Naive B cell (primary cell): Measurements from ENCODE around the gene PPP1R12B. TPM values are rescaled to one million over a fixed set of nuclear protein-coding genes. Genes with fewer than 3 reads are reported as not detected.
"Not testable (repeated sequence)": the region's sequence is repeated elsewhere in the genome, so short reads cannot be mapped to it uniquely, and the experiment has no call there.

Source experiments
- ATAC-seq, 2 donors: fragments of 150-1000 bp; cut with Tn5 transposase; 2 replicates each; pipeline ENCODE4 v1.10.0; 2021; ENCODE audit warnings: low read depth in 2 of 2, mild to moderate bottlenecking in 2 of 2, moderate library complexity in 2 of 2
- DNase-seq: peaks from one replicate; pipeline ENCODE4 v3.0.0; 2022
- H3K27ac Mint-ChIP-seq, 6 donors: one replicate each; pipeline ENCODE4 v1.8.0; 2020 to 2022; ENCODE audit warnings: mild to moderate bottlenecking in 6 of 6, mixed read lengths in 6 of 6, moderate library complexity in 5 of 6, inconsistent platforms in 2 of 6
- H3K27me3 Mint-ChIP-seq, 3 donors: one replicate each; pipeline ENCODE4 v1.8.0; 2021 to 2022; ENCODE audit warnings: mixed read lengths in 3 of 3, mild to moderate bottlenecking in 1 of 3
- H3K36me3 Mint-ChIP-seq, 2 donors: one replicate each; pipeline ENCODE4 v1.8.0; 2020 to 2022; ENCODE audit warnings: mixed read lengths in 2 of 2, inconsistent platforms in 1 of 2, mild to moderate bottlenecking in 1 of 2
- H3K4me1 Mint-ChIP-seq, 3 donors: one replicate each; pipeline ENCODE4 v1.8.0; 2020 to 2022; ENCODE audit warnings: mixed read lengths in 3 of 3, inconsistent platforms in 1 of 3, mild to moderate bottlenecking in 1 of 3, moderate library complexity in 1 of 3
- H3K4me3 Mint-ChIP-seq, 8 donors: one replicate each; pipeline ENCODE4 v1.8.0; 2020 to 2022; ENCODE audit warnings: mild to moderate bottlenecking in 8 of 8, mixed read lengths in 8 of 8, moderate library complexity in 8 of 8, inconsistent platforms in 2 of 8
- H3K9me3 Mint-ChIP-seq, 7 donors: one replicate each; pipeline ENCODE4 v1.8.0; 2020 to 2022; ENCODE audit warnings: mixed read lengths in 7 of 7, mild to moderate bottlenecking in 5 of 7, inconsistent platforms in 2 of 7, moderate library complexity in 1 of 7
- polyA plus RNA-seq, 6 donors: library from polyadenylated mRNA; unstranded; fragments of 300-500 nt; fragmentation: Illumina TruSeq; gene quantifications; one replicate each; pipeline ENCODE4 v1.2.3, GENCODE V29; 2021; ENCODE audit warnings: low read depth in 6 of 6

PPP1R12B gene
- polyA plus RNA-seq, 6 donors from 2014 or later: 2.3 to 13.5 (median 6.6) TPM; not detected in 1

DNA sequence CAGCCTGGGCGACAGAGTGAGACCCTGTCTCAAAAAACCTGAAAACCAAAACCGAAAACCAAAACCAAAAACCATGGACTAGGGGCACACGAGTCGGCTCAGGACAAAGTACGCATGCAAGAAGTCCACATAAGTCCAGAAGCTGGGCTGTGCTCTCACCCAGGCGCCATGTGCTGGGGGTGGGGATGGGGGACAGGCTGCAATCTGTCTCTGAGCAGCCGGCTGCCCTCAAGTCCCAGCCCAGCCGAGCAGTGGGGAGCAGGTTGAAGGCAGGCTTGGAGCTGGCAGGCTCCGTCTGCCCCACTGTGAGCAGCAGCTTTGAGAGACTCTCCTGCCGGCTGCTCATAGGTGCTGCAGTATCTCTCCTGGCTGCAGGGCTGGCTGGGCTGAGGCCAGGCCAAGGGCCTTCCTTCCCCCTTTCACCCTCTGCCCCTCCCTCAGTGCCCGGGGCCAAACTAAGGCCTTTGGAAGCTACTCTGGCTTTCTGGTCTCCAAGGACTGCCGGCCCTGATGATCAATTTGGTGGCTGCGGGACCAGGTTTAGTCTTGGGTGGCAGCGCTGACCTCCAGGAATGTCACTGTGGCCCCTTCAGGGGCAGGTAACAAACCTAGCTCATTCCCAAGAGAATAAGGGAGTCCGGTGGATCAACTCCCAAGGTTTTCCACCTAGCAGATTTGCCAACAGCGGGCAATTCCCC, 289.0 kb downstream of the PPP1R12B start:
- not testable (repeated sequence) for DNase-seq, H3K4me3 Mint-ChIP-seq, H3K36me3 Mint-ChIP-seq, ATAC-seq, H3K27ac Mint-ChIP-seq, H3K9me3 Mint-ChIP-seq
- Mint-ChIP-seq H3K27me3 (peaks cover 67 to 94% (median 81%) of the 10 kb centered on the region in 3 donors), H3K4me1 (peaks cover 0 to 14% (median 13%) of the 10 kb centered on the region in 3 donors)

DNA sequence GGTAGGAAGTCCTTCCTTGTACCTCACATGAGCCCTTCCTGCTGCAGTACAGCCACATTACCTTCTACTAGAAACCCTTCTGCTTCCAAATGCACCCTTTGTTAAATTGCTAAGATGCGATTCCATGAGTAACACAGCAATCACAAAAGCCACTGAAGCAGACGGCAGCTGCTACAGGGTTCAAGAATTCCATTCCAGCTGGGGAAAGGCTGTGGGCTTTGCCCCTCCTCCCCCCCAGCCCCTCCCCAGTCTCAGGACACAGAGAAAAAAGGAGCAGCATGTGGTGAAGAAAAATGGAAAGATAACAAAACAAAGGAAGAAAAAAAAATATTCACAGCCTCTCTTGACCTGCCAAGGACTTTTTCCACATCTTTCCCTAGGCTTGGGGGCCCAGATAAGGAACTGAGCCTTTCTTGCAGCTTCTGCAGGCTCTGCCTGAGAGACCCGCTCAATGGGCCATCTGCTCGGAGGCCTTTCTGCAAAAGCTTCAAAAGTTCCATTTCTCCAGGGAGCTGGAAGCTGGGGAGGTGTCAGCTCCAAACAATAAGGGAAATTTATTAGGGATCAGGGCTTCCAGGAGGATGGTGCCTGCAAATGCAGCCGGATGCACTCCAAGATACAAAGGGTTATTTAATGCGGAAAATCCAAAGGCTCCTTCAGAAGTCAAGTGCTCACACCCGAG, 289.7 kb downstream of the PPP1R12B start:
- no peaks in the 10 kb centered on the region for H3K9me3 Mint-ChIP-seq
- ATAC-seq (no peak), DNase-seq (no peak)
- H3K4me1 Mint-ChIP-seq: peaks cover 7 to 21% (median 17%) of the 10 kb centered on the region in 3 donors
- H3K27ac Mint-ChIP-seq: no peak overlapping the region
- no peaks in the 10 kb centered on the region for H3K36me3 Mint-ChIP-seq
- H3K27me3 Mint-ChIP-seq: peaks cover 68 to 94% (median 81%) of the 10 kb centered on the region in 3 donors
- H3K4me3 Mint-ChIP-seq: no peak overlapping the region

DNA sequence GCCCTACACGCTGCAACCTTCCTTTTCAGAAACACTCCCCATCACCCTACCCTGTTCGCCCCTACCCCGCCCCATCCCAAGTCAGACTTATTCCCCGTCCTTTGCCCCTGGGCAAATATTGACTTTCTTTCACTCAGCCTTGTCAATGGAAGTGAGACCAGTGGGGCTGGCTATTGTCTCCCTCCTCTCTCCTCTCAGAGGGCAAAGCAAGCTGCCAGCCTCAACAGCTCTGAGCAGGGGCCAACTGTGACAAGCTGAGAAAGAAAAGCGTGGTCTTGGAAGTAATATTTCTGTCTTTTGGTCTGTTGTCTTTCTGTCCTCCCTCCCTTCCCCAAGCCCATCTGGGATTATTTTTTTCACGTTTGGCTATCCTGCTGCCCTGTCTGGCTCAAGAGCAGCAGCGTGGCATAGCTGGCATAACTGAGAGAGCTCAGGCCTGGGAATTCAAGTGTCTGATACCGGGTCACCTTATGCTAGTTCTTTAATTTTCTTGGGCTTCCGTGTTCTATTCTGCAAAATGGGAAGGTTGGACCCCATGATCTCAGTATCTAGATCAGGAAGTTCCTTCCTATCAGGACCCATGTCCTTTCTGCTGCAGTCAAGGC, 290.3 kb downstream of the PPP1R12B start:
- H3K36me3 Mint-ChIP-seq, H3K4me3 Mint-ChIP-seq, ATAC-seq, H3K27ac Mint-ChIP-seq, H3K9me3 Mint-ChIP-seq, DNase-seq: not testable (repeated sequence)
- peaks cover 62 to 94% (median 84%) of the 10 kb centered on the region in 3 donors for H3K27me3 Mint-ChIP-seq
- H3K4me1 Mint-ChIP-seq: peaks cover 13 to 27% (median 21%) of the 10 kb centered on the region in 3 donors

DNA sequence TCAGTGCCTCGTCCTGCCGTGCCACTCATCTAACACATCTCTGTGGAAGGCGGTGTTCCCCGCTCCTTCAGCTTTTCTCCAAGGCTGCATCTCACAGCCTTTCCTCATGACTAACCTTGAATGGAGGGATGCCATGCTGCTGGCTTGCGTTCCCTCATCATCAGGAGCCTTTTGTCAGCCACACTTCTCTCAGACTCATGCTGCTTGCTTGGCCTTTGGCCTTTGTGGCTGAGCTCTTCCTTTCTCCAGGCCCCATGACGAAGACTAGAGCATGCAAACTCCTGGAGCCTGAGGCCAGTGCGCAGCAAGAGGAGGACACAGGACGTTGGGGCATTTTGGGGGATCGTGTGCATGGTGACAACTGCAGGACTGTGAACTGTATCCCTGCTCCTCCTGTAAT, 291.0 kb downstream of the PPP1R12B start:
- Mint-ChIP-seq H3K4me1 (peaks cover 19 to 34% (median 28%) of the 10 kb centered on the region in 3 donors), H3K4me3 (no peak overlapping the region), H3K36me3 (no peaks in the 10 kb centered on the region), H3K27ac (peak overlapping the region in 1 of 6 donors; percentile 59), H3K27me3 (peaks cover 58 to 98% (median 88%) of the 10 kb centered on the region in 3 donors), H3K9me3 (no peaks in the 10 kb centered on the region)
- ATAC-seq (no peak), DNase-seq (no peak)

DNA sequence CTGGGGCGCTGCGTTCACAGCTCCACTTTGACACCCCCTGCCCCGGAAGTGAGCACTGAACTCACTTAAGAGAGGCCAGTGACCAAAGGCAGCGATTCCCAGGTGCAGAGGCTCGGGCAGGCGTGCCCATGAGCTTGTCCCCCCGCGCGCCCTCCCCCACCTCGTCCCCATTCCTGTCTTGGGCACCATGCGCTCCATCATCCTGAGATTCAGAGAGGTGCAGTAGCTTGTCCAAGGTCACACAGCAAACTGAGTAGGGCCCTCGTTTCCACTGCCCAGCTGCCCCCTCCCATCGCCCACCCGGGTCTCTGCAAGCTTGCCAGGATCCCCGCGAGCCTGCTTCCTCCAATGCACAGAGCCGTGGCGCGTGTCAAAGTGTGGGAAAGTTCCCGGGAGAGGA, 293.7 kb downstream of the PPP1R12B start:
- no peak for ATAC-seq
- peak overlapping the region; percentile 46 to 84 (median 81) for H3K4me3 Mint-ChIP-seq
- no peak for DNase-seq
- no peaks in the 10 kb centered on the region for H3K9me3 Mint-ChIP-seq
- H3K27ac Mint-ChIP-seq: no peak overlapping the region
- peaks cover 21 to 45% (median 37%) of the 10 kb centered on the region in 3 donors for H3K4me1 Mint-ChIP-seq
- peaks cover 58 to 97% (median 94%) of the 10 kb centered on the region in 3 donors for H3K27me3 Mint-ChIP-seq
- no peaks in the 10 kb centered on the region for H3K36me3 Mint-ChIP-seq

Other genes with a start within 250 kb of the PPP1R12B start
- gene GPR37L1, start 225.8 kb upstream of the PPP1R12B start, polyA plus RNA-seq: under 1 TPM in 3 of 6 donors, not detected in 3; 0.10 to 0.50 (median 0.37) TPM
- 10 to 100 TPM in 5 of 6 donors, 1 to 10 TPM in 1; 7.3 to 18.0 (median 11.7) TPM for gene ARL8A, start 204.0 kb upstream of the PPP1R12B start, polyA plus RNA-seq
- 10 to 100 TPM; 19.0 to 41.5 (median 22.9) TPM for gene PTPN7, start 188.1 kb upstream of the PPP1R12B start, polyA plus RNA-seq
- under 1 TPM in 1 of 6 donors, not detected in 5; 0.22 TPM for gene LGR6, start 154.9 kb upstream of the PPP1R12B start, polyA plus RNA-seq
- 10 to 100 TPM in 3 of 6 donors, 1 to 10 TPM in 3; 4.6 to 11.2 (median 9.3) TPM for gene UBE2T, start 6.8 kb upstream of the PPP1R12B start, polyA plus RNA-seq